ENCODE results near the gene TMEM108.

TMEM108 gene

DNA sequence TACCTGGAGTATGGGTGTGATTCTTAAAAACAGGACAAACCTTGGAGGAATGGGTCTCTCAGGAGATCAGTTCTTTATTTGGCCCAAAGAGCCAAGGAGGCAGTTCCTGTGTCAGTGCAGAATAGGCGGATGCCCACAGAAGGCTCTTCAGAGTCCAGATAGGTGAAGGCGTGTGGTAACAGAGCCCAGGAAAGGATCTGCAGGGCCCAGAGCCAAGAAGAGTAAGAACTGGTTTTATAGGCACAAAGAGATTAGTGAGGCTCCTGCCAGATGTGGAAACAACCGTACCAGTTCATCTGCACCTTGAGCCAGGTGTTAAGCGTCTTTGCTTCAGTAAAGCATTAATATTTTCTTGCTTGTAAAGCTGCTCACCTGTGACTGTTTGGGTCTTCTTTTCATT, 221.6 kb downstream of the TMEM108 start:
- no peak for TF ChIP-seq ZFX (IDR thresholded peaks at IDR 0.05)
- TF ChIP-seq, protein P1, sequence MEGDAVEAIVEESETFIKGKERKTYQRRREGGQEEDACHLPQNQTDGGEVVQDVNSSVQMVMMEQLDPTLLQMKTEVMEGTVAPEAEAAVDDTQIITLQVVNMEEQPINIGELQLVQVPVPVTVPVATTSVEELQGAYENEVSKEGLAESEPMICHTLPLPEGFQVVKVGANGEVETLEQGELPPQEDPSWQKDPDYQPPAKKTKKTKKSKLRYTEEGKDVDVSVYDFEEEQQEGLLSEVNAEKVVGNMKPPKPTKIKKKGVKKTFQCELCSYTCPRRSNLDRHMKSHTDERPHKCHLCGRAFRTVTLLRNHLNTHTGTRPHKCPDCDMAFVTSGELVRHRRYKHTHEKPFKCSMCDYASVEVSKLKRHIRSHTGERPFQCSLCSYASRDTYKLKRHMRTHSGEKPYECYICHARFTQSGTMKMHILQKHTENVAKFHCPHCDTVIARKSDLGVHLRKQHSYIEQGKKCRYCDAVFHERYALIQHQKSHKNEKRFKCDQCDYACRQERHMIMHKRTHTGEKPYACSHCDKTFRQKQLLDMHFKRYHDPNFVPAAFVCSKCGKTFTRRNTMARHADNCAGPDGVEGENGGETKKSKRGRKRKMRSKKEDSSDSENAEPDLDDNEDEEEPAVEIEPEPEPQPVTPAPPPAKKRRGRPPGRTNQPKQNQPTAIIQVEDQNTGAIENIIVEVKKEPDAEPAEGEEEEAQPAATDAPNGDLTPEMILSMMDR (conservative IDR thresholded peaks at IDR 0.05): no peak
- H3K27ac ChIP-seq: no peak overlapping the region

DNA sequence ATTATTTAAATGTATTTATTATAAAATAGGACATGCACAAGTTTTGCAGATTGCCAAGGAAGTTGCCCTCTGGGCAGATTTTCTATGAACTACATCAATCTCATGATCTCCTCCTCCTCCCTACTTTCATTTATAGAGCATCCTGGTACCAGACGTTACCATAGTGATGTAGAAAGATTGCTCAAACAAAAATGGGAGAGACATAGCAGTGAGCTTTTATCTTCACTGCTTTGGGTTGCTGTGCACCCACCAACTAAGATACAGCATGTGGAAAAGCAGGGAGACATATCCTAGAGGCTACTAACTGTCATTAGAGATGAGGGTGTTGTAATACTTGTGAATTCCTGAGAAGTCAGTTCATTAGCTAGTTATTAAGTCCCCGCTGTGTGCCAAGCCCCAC, 224.1 kb downstream of the TMEM108 start:
- H3K27ac ChIP-seq: no peak overlapping the region
- TF ChIP-seq, protein P1 (conservative IDR thresholded peaks at IDR 0.05): no peak
- TF ChIP-seq ZFX (IDR thresholded peaks at IDR 0.05): no peak

DNA sequence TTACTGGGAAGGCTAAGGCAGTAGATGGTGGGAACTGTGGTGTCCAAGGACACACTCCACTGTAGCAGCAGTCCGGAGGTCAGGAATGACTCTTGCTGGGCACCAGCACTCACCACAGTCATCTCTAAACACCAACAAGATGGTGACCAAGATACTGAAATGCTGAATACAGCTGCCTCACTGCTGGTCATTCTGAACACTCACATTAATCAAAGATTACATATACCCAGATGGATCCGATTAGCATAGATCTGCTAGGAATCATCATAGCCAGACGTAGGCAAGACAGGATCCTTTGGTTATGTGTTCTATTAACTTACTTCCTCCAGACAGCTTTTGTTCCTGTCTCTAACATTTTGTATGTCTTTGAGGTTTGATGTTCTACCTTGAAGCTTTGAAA, 226.7 kb downstream of the TMEM108 start:
- TF ChIP-seq, protein P1 (conservative IDR thresholded peaks at IDR 0.05): no peak
- TF ChIP-seq ZFX (IDR thresholded peaks at IDR 0.05): no peak
- H3K27ac ChIP-seq: no peak overlapping the region

DNA sequence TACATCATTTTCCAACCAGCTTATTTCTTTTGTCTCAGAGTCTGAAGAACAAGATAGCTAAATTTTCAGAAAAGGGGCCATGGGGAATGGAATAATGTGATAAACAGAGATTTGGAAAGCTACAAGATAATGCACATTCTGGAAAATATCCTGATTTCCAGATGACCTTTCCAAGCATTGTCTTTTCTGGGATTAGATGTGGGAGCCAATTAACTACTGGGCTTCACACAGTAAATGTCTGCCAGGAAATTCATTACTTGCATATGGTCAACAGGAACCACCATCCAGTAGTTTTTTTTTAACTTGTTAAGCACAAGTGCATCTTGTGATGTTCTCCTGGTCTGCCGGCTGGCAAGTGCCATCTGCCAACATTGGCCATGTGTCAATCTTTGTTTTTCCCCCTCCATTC, 230.5 kb downstream of the TMEM108 start:
- TF ChIP-seq ZFX (IDR thresholded peaks at IDR 0.05): no peak
- TF ChIP-seq, protein P1 (conservative IDR thresholded peaks at IDR 0.05): no peak
- H3K27ac ChIP-seq: no peak overlapping the region

DNA sequence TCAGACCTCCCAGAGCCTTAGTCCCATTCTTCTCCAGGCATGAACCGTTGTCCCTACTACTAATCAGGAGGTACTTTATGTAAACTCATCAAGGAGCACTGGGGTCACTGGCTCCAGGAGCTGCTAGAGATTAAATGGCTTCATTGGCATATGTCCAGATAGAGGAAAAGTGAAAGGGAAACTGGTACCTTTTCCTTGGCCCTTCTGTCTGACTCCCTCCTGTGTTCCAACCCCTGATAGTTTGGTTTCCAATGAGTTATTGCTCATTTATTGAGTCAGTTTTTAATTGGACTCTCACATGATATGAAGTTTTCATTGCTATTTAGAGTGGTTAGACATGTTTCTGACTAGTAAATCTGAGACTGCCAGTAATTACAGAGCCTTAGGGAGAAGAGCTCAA, 231.2 kb downstream of the TMEM108 start:
- no peak for TF ChIP-seq ZFX (IDR thresholded peaks at IDR 0.05)
- TF ChIP-seq, protein P1 (conservative IDR thresholded peaks at IDR 0.05): no peak
- H3K27ac ChIP-seq: no peak overlapping the region

DNA sequence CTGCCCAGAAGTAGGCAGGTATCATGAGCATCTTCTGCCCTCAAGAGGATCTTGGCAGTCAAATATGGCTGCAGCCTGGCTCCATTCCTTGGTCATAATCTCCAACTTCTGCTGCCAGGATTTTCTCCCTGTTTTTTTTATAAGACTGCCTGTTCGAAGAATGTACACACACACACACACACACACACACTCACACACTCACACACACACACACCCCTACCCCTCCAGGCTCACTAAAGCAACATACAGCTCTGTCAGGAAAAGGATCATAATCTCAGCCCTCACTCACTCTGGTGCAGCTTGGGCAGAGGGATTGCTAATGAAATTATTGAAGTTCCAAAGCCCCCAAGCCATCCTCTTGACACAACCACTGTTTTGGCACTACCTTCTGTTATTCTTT, 232.4 kb downstream of the TMEM108 start:
- no peak overlapping the region for H3K27ac ChIP-seq
- TF ChIP-seq ZFX (IDR thresholded peaks at IDR 0.05): no peak
- TF ChIP-seq, protein P1 (conservative IDR thresholded peaks at IDR 0.05): no peak

DNA sequence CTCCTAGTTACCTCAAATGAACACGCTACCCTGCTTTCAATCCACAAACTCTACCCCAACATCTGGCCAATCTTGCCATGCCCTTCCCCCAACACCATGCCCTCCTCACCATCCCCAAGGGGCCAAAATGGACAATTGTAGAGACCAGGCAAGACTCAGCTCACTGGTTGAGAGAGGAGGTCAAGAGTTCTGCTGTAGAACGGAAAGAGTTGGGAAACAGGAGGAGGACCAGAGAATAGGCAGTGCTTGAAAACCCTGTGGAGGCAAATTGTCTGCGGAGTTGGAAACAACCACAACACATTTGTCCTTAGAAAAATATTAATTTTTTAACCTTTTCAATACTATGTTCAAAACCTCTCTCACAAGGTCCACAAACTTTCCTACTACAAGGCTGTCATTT, 232.9 kb downstream of the TMEM108 start:
- no peak overlapping the region for H3K27ac ChIP-seq
- no peak for TF ChIP-seq ZFX (IDR thresholded peaks at IDR 0.05)
- TF ChIP-seq, protein P1 (conservative IDR thresholded peaks at IDR 0.05): no peak
